GM12878 (cell line): ENCODE measurements around the gene PGRMC2. TPM values are rescaled to one million over a fixed set of nuclear protein-coding genes. Genes with fewer than 3 reads are reported as not detected.

ENCODE experiments used
- ATAC-seq: fragments of 200-7000 bp; cut with Tn5 transposase; 3 replicates; pipeline ENCODE4 v1.9.1; 2020; ENCODE audit warnings: mild to moderate bottlenecking, moderate library complexity
- BruUV-seq: library from RNA; stranded (reverse); fragments of 400-500 nt; replicated peaks from 2 replicates; lab custom pipeline; 2021; lab: Mats Ljungman, UMichigan
- CTCF ChIA-PET: fragments of 300-600 bp; sonication (Branson Sonifier 250); formaldehyde crosslinking; extraction: SDS; loops from one replicate; lab custom pipeline; 2021; ENCODE audit warnings: inconsistent platforms; lab: Yijun Ruan, JAX
- POLR2A ChIA-PET: fragments of 350-600 bp; formaldehyde crosslinking; extraction: SDS; loops from one replicate; lab custom pipeline; 2021; ENCODE audit warnings: inconsistent platforms; lab: Charles Lee
- RAD21 ChIA-PET: fragments of 300-600 bp; sonication (Branson Sonifier 250); formaldehyde crosslinking; loops from one replicate; lab custom pipeline; 2023; ENCODE audit warnings: antibody characterized with exemption; ENCODE audit not compliant: unreplicated experiment; lab: Charles Lee
- SMC1A ChIA-PET: fragments of 300-600 bp; sonication (Branson Sonifier 250); formaldehyde crosslinking; loops from one replicate; lab custom pipeline; 2023; ENCODE audit not compliant: unreplicated experiment, uncharacterized antibody; lab: Charles Lee
- DNase-seq: peaks from one replicate; pipeline ENCODE4 v3.0.0-alpha.2; 2011; ENCODE audit warnings: low read depth, low spot score
- FAIRE-seq: peaks from 3 replicates; lab custom pipeline; 2011; peaks lifted over from hg19 to GRCh38; lab: Jason Lieb, UNC
- H2AFZ ChIP-seq: 2 replicates; pipeline ENCODE4 v1.6.0; 2011; ENCODE audit warnings: low read depth, low read length, control low read depth; ENCODE audit not compliant: control insufficient read depth
- H3K27ac ChIP-seq: 2 replicates; pipeline ENCODE4 v1.5.1; 2011; ENCODE audit warnings: control low read depth; ENCODE audit not compliant: control insufficient read depth, insufficient read depth
- H3K27me3 ChIP-seq, 2 experiments: replicated peaks in 1 of 2; 2 replicates each; pipeline versions ENCODE4 v1.6.0 to v1.6.1; 2011; ENCODE audit warnings: low read length in 1 of 2; ENCODE audit not compliant: control insufficient read depth in 2 of 2, insufficient read depth in 2 of 2
- H3K36me3 ChIP-seq, 2 experiments: 2 replicates each; pipeline ENCODE4 v1.5.1; 2011; ENCODE audit warnings: low read length in 1 of 2; ENCODE audit not compliant: control insufficient read depth in 2 of 2, insufficient read depth in 2 of 2
- H3K4me1 ChIP-seq: 2 replicates; pipeline ENCODE4 v1.6.1; 2011; ENCODE audit warnings: mild to moderate bottlenecking, low read length, moderate library complexity, mixed read lengths; ENCODE audit not compliant: control insufficient read depth, insufficient read depth
- H3K4me2 ChIP-seq: 2 replicates; pipeline ENCODE4 v1.6.0; 2011; ENCODE audit warnings: control low read depth; ENCODE audit not compliant: control insufficient read depth, insufficient read depth
- H3K4me3 ChIP-seq: fragments of 200-600 bp; sonication (generic); 2 replicates; pipeline ENCODE4 v1.5.1; 2016
- H3K79me2 ChIP-seq: 2 replicates; pipeline ENCODE4 v1.6.0; 2011; ENCODE audit warnings: low read length; ENCODE audit not compliant: control insufficient read depth, insufficient read depth
- H3K9ac ChIP-seq: 2 replicates; pipeline ENCODE4 v1.8.0; 2011; ENCODE audit warnings: low read length, control low read depth, mixed read lengths; ENCODE audit not compliant: control insufficient read depth, insufficient read depth
- H3K9me3 ChIP-seq: replicated peaks from 3 replicates; pipeline ENCODE4 v1.5.1; 2011; ENCODE audit warnings: mild to moderate bottlenecking, low read length; ENCODE audit not compliant: control insufficient read depth, insufficient read depth
- H4K20me1 ChIP-seq: 2 replicates; pipeline ENCODE4 v1.6.0; 2011; ENCODE audit not compliant: control insufficient read depth, insufficient read depth
- ATF3 ChIP-seq: IDR thresholded peaks from 2 replicates; pipeline ENCODE4 v1.6.1; 2011; ENCODE audit warnings: low read depth, mild to moderate bottlenecking, low read length, moderate library complexity, borderline replicate concordance; ENCODE audit errors: extremely low read depth
- BHLHE40 ChIP-seq, 2 experiments: fragments of 450-650 bp in 1 of 2; IDR thresholded peaks; 2 replicates each; pipeline ENCODE4 v1.6.1; 2011 to 2017; ENCODE audit warnings: low read depth in 2 of 2, borderline replicate concordance in 1 of 2, improper control_type of control experiment in 1 of 2, low read length in 1 of 2, mild to moderate bottlenecking in 1 of 2
- E2F8 ChIP-seq: fragments of 450-650 bp; IDR thresholded peaks from 2 replicates; pipeline ENCODE4 v1.6.1; 2018; ENCODE audit warnings: mild to moderate bottlenecking, low read depth, moderate library complexity; ENCODE audit not compliant: partially characterized antibody
- ELK1 ChIP-seq: IDR thresholded peaks from 2 replicates; pipeline ENCODE4 v1.6.1; 2012; ENCODE audit warnings: low read depth, low read length, improper control_type of control experiment
- FOXM1 ChIP-seq: IDR thresholded peaks from 2 replicates; pipeline ENCODE4 v1.6.1; 2012; ENCODE audit warnings: low read depth, mild to moderate bottlenecking, inconsistent platforms, low read length, moderate library complexity
- GATAD2B ChIP-seq: fragments of 450-650 bp; conservative IDR thresholded peaks from 2 replicates; pipeline ENCODE4 v1.6.1; 2017; ENCODE audit warnings: low read depth, mild to moderate bottlenecking, moderate library complexity
- HDGF ChIP-seq: fragments of 450-650 bp; IDR thresholded peaks from 2 replicates; pipeline ENCODE4 v1.6.1; 2016; ENCODE audit warnings: antibody characterized with exemption
- MEF2A ChIP-seq: IDR thresholded peaks from 2 replicates; pipeline ENCODE4 v1.6.1; 2011; ENCODE audit warnings: low read depth, mild to moderate bottlenecking, low read length, moderate library complexity; ENCODE audit not compliant: insufficient read depth
- MLLT1 ChIP-seq: fragments of 450-650 bp; IDR thresholded peaks from 2 replicates; pipeline ENCODE4 v1.6.1; 2016; ENCODE audit warnings: mild to moderate bottlenecking
- MTA2 ChIP-seq: fragments of 450-650 bp; IDR thresholded peaks from 2 replicates; pipeline ENCODE4 v1.6.1; 2016; ENCODE audit warnings: low read depth, mild to moderate bottlenecking, moderate library complexity
- POLR2AphosphoS2 ChIP-seq: IDR thresholded peaks from 2 replicates; pipeline ENCODE4 v1.6.1; 2011; ENCODE audit warnings: low read depth, mild to moderate bottlenecking, low read length, improper control_type of control experiment, moderate library complexity
- RB1 ChIP-seq: fragments of 450-650 bp; formaldehyde crosslinking; IDR thresholded peaks from 2 replicates; pipeline ENCODE4 v1.6.1; 2017; ENCODE audit warnings: mild to moderate bottlenecking, borderline replicate concordance
- SIN3A ChIP-seq: IDR thresholded peaks from 2 replicates; pipeline ENCODE4 v1.6.1; 2012; ENCODE audit warnings: low read depth, low read length, improper control_type of control experiment
- SIX5 ChIP-seq: IDR thresholded peaks from 2 replicates; pipeline ENCODE4 v1.6.1; 2011; ENCODE audit warnings: mild to moderate bottlenecking, low read depth, low read length, moderate library complexity; ENCODE audit not compliant: severe bottlenecking
- SRF ChIP-seq, 2 experiments: IDR thresholded peaks; 2 replicates each; pipeline ENCODE4 v1.6.1; 2011; ENCODE audit warnings: low read depth in 2 of 2, low read length in 2 of 2, mild to moderate bottlenecking in 1 of 2, moderate library complexity in 1 of 2
- ZNF274 ChIP-seq: IDR thresholded peaks from one replicate; pipeline ENCODE4 v1.8.0; 2011; ENCODE audit not compliant: insufficient read length, insufficient read depth
- ZNF622 ChIP-seq: fragments of 450-650 bp; IDR thresholded peaks from 2 replicates; pipeline ENCODE4 v1.6.1; 2017; ENCODE audit warnings: mild to moderate bottlenecking, inconsistent platforms
- ZSCAN29 ChIP-seq: fragments of 450-650 bp; IDR thresholded peaks from 2 replicates; pipeline ENCODE4 v1.6.1; 2017; ENCODE audit warnings: mild to moderate bottlenecking, moderate library complexity
- WGBS: methylation state at CpG from one replicate; pipeline ENCODE4 v1.1.6; 2016; ENCODE audit warnings: low lambda C conversion rate; ENCODE audit not compliant: insufficient replicate concordance, insufficient coverage; ENCODE audit errors: missing lambda C conversion rate; 5-methylcytosine and 5-hydroxymethylcytosine counted together
- in situ Hi-C: fragments of 300-500 bp; cut with MboI; formaldehyde crosslinking; loops from 9 replicates; pipeline ENCODE4 v1.14.3; 2018; ENCODE audit warnings: mixed read lengths
- intact Hi-C: fragments of 100-400 bp; cut with micrococcal nuclease; formaldehyde crosslinking; loops from one replicate; pipeline ENCODE4 v1.14.2; 2022; ENCODE audit not compliant: unreplicated experiment
- polyA plus RNA-seq, 11 experiments: library from polyadenylated mRNA; depleted of rRNA in 4 of 11; unstranded in 6 of 11; stranded (reverse) in 5 of 11; fragments of >200 nt; fragmentation: Nextera tagmentation in 4 of 11; fragmentation: Illumina TruSeq in 1 of 11; extraction: Ambion mirVana in 4 of 11; extraction: Trizol in 1 of 11; gene quantifications; 1 replicate in 1 of 11; 2 replicates in 10 of 11; pipeline versions ENCODE4 v1.2.1 to v1.2.3, GENCODE V29; 2011 to 2016; ENCODE audit warnings: inconsistent platforms in 2 of 11, missing spikeins in 2 of 11, low read depth in 1 of 11
- total RNA-seq, 4 experiments: library from RNA; depleted of rRNA in 3 of 4; stranded (reverse); fragments of >200 nt in 3 of 4; fragmentation: Illumina TruSeq in 1 of 4; extraction: Trizol in 1 of 4; gene quantifications; 2 replicates each; pipeline versions ENCODE4 v1.2.1 to v1.2.3, GENCODE V29; 2013 to 2021

Gene PGRMC2
- total and polyA plus RNA-seq, 10 of the 15 experiments (the other 5 are each of a cell fraction or from before 2014, with no cell fraction given) = 6.3 to 38.4 (median 12.0) TPM

- FAIRE-seq (no peak), ATAC-seq (no peak), DNase-seq (no peak)
- no peak overlapping the region for H2AFZ ChIP-seq
- no peaks in the 10 kb centered on the region for H3K27me3 ChIP-seq
- no peak for TF ChIP-seq POLR2AphosphoS2
- TF ChIP-seq HDGF = no peak
- TF ChIP-seq ZNF274 = no peak
- no peak for TF ChIP-seq SRF (IDR thresholded peaks at IDR 0.05; ENCODE audit: low read depth in 2 of 2, low read length in 2 of 2)
- TF ChIP-seq ZNF622 = no peak
- TF ChIP-seq E2F8 = no peak
- TF ChIP-seq SIN3A = no peak
- TF ChIP-seq SIX5 = no peak
- no peak for TF ChIP-seq ATF3
- TF ChIP-seq GATAD2B = no peak
- TF ChIP-seq BHLHE40 (IDR thresholded peaks at IDR 0.05; ENCODE audit: borderline replicate concordance in 1 of 2, low read depth in 2 of 2, low read length in 1 of 2) = no peak
- TF ChIP-seq ELK1 = no peak
- no peak for TF ChIP-seq MLLT1
- no peak for TF ChIP-seq MEF2A
- TF ChIP-seq FOXM1 = no peak
- TF ChIP-seq ZSCAN29 = no peak
- TF ChIP-seq RB1 = no peak
- TF ChIP-seq MTA2 = no peak
- no peaks in the 10 kb centered on the region for H3K9me3 ChIP-seq
- 100% methylated on average over 2 of the region's 2 CpGs for WGBS
- no peaks in the 10 kb centered on the region for H3K36me3 ChIP-seq
- ChIA-PET RAD21 (no interaction called here), POLR2A (no interaction called here), CTCF (no interaction called here), SMC1A (no interaction called here)
- H3K9ac ChIP-seq = no peak overlapping the region
- H3K27ac ChIP-seq = no peak overlapping the region
- no peaks in the 10 kb centered on the region for H4K20me1 ChIP-seq
- no peaks in the 10 kb centered on the region for H3K79me2 ChIP-seq
- no TSS peak for BruUV-seq
- intact Hi-C loops = no loop called here
- H3K4me1 ChIP-seq = no peaks in the 10 kb centered on the region
- no peak overlapping the region for H3K4me2 ChIP-seq
- in situ Hi-C loops = no loop called here
- no peak overlapping the region for H3K4me3 ChIP-seq
These were observed 14.4 kb upstream of the PGRMC2 start for GRCh38 chr4:128301979-128302378.
